ENCODE data around the gene OR8B3.

OR8B3 gene

DNA sequence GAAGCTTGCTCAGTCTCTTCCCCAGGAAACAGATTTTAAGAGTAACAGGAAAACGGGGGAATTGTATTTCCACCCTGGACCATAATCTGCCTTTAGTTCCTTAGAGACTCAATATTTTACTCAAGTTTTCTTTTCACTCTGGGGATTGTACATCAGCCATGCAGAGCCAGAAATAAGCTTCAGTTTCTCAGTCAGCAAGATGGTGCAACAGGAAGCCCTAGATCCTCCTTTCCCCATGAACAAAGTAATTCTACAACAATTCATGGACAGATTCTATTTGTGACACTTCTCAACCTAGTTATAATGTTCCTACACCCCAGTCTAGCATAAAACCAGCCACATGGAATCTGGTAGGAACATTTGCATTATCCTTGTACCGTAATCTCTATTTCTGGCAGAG lies 39.3 kb downstream of the OR8B3 start:
- no peak for DNase-seq

DNA sequence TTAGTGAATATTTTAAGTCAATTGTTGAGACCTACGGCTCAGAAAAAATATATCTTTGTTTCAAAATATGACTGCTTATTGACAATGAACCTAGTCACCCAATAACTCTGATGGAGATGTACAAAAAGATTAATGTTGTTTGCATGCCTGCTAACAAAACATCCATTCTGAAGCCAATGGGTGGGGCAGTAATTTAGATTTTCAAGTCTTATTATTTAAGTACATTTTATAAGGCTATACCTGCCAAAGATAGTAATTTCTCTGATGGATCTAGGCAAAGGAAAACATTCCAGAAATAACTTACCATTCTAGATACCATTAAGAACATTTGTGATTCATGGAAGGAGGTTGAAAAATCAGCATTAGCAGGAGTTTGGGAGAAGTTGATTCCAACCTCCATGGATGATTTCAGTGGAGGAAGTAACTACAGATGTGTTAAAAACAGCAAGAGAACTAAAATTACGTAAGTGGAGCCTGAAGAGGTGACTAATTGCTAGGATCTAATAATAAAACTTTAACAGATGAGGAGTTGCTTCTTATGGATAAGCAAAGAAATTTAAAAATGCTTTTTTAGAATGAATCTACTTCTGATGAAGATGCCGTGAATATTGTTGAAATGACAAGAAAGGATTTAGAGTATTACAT lies 52.4 kb downstream of the OR8B3 start:
- no peak for DNase-seq
